MG63 (cell line): Measurements from ENCODE around the gene IPCEF1. TPM values are rescaled to one million over a fixed set of nuclear protein-coding genes. Genes with fewer than 3 reads are reported as not detected.
"Not testable (repeated sequence)": the region's sequence is repeated elsewhere in the genome, so short reads cannot be mapped to it uniquely, and the experiment has no call there.

Source experiments
- DNase-seq: peaks from one replicate; pipeline ENCODE4 v3.0.0-alpha.2; 2020
- H3K27me3 ChIP-seq: fragments of 250-450 bp; sonication (Bioruptor Pico); 2 replicates; pipeline ENCODE4 v1.5.1; 2020; ENCODE audit warnings: mild to moderate bottlenecking, moderate library complexity
- H3K36me3 ChIP-seq: fragments of 250-450 bp; sonication (Bioruptor Pico); 2 replicates; pipeline ENCODE4 v1.5.1; 2020; ENCODE audit warnings: mild to moderate bottlenecking, moderate library complexity
- H3K4me3 ChIP-seq: fragments of 250-450 bp; sonication (Bioruptor Pico); 2 replicates; pipeline ENCODE4 v1.5.1; 2020; ENCODE audit warnings: mild to moderate bottlenecking, moderate library complexity
- H3K9me3 ChIP-seq: fragments of 250-450 bp; sonication (Bioruptor Pico); 2 replicates; pipeline ENCODE4 v1.5.1; 2020; ENCODE audit warnings: mild to moderate bottlenecking, moderate library complexity
- total RNA-seq: library from RNA; depleted of rRNA; stranded (reverse); fragments of >200 nt; shearing (Covaris generic); gene quantifications from 2 replicates; pipeline ENCODE4 v1.2.3, GENCODE V29; 2014; ENCODE audit warnings: low replicate concordance

IPCEF1 gene
- total RNA-seq, 1 experiment from 2014 or later = not detected

- H3K27me3 ChIP-seq, DNase-seq, H3K9me3 ChIP-seq, H3K36me3 ChIP-seq, H3K4me3 ChIP-seq: not testable (repeated sequence)
These were observed 154.9 kb downstream of the IPCEF1 start for GRCh38 chr6:154201688-154202087.

- peak; percentile 7 for DNase-seq
- Histone ChIP-seq H3K4me3 (peak overlapping the region; percentile 9; the same call in 1 of the 2 replicates), H3K27me3 (no peaks in the 10 kb centered on the region), H3K9me3 (no peaks in the 10 kb centered on the region), H3K36me3 (no peaks in the 10 kb centered on the region)
These were observed 159.3 kb downstream of the IPCEF1 start for GRCh38 chr6:154197196-154197860.

GRCh38 chr6:154196333-154196885 is 160.2 kb downstream of the IPCEF1 start:
- no peak for DNase-seq
- Histone ChIP-seq H3K9me3 (no peaks in the 10 kb centered on the region), H3K4me3 (no peak overlapping the region), H3K27me3 (no peaks in the 10 kb centered on the region), H3K36me3 (no peaks in the 10 kb centered on the region)

GRCh38 chr6:154187714-154188113 is 168.9 kb downstream of the IPCEF1 start:
- H3K36me3 ChIP-seq = no peaks in the 10 kb centered on the region
- H3K9me3 ChIP-seq = no peaks in the 10 kb centered on the region
- no peak for DNase-seq
- no peaks in the 10 kb centered on the region for H3K27me3 ChIP-seq
- H3K4me3 ChIP-seq = no peak overlapping the region

GRCh38 chr6:154187203-154187602 is 169.4 kb downstream of the IPCEF1 start:
- H3K9me3 ChIP-seq = no peaks in the 10 kb centered on the region
- H3K4me3 ChIP-seq = no peak overlapping the region
- H3K36me3 ChIP-seq = no peaks in the 10 kb centered on the region
- H3K27me3 ChIP-seq = no peaks in the 10 kb centered on the region
- no peak for DNase-seq

GRCh38 chr6:154179434-154179833 is 177.2 kb downstream of the IPCEF1 start:
- Histone ChIP-seq H3K9me3 (no peaks in the 10 kb centered on the region), H3K36me3 (no peaks in the 10 kb centered on the region), H3K4me3 (no peak overlapping the region), H3K27me3 (no peaks in the 10 kb centered on the region)
- DNase-seq = no peak

GRCh38 chr6:154172393-154172792 is 184.2 kb downstream of the IPCEF1 start:
- H3K27me3 ChIP-seq, H3K9me3 ChIP-seq, H3K36me3 ChIP-seq, H3K4me3 ChIP-seq: not testable (repeated sequence)
- DNase-seq = peak; percentile 11

- no peaks in the 10 kb centered on the region for H3K27me3 ChIP-seq
- no peaks in the 10 kb centered on the region; the same call in 1 of the 2 replicates for H3K9me3 ChIP-seq
- no peaks in the 10 kb centered on the region for H3K36me3 ChIP-seq
- no peak for DNase-seq
- no peak overlapping the region for H3K4me3 ChIP-seq
These were observed 186.5 kb downstream of the IPCEF1 start for GRCh38 chr6:154170106-154170505.

GRCh38 chr6:154169193-154169847 is 187.3 kb downstream of the IPCEF1 start:
- Histone ChIP-seq H3K27me3 (no peaks in the 10 kb centered on the region), H3K4me3 (no peak overlapping the region), H3K9me3 (no peaks in the 10 kb centered on the region; the same call in 1 of the 2 replicates), H3K36me3 (no peaks in the 10 kb centered on the region)
- no peak for DNase-seq

GRCh38 chr6:154167126-154167525 is 189.5 kb downstream of the IPCEF1 start:
- no peaks in the 10 kb centered on the region; the same call in 1 of the 2 replicates for H3K9me3 ChIP-seq
- no peaks in the 10 kb centered on the region for H3K36me3 ChIP-seq
- H3K4me3 ChIP-seq = no peak overlapping the region
- DNase-seq = no peak
- no peaks in the 10 kb centered on the region for H3K27me3 ChIP-seq

- Histone ChIP-seq H3K4me3 (no peak overlapping the region), H3K36me3 (no peaks in the 10 kb centered on the region), H3K9me3 (no peaks in the 10 kb centered on the region; the same call in 1 of the 2 replicates), H3K27me3 (no peaks in the 10 kb centered on the region)
- DNase-seq = no peak
These were observed 190.5 kb downstream of the IPCEF1 start for GRCh38 chr6:154166140-154166539.

- no peak overlapping the region for H3K4me3 ChIP-seq
- no peak for DNase-seq
- H3K27me3 ChIP-seq = no peaks in the 10 kb centered on the region
- no peaks in the 10 kb centered on the region; the same call in 1 of the 2 replicates for H3K9me3 ChIP-seq
- H3K36me3 ChIP-seq = no peaks in the 10 kb centered on the region
These were observed 191.1 kb downstream of the IPCEF1 start for GRCh38 chr6:154165478-154165877.

GRCh38 chr6:154164397-154164796 is 192.2 kb downstream of the IPCEF1 start:
- no peaks in the 10 kb centered on the region; the same call in 1 of the 2 replicates for H3K9me3 ChIP-seq
- no peaks in the 10 kb centered on the region for H3K27me3 ChIP-seq
- peak; percentile 85 for DNase-seq
- no peaks in the 10 kb centered on the region for H3K36me3 ChIP-seq
- H3K4me3 ChIP-seq = no peak overlapping the region

GRCh38 chr6:154161689-154162088 is 194.9 kb downstream of the IPCEF1 start:
- no peak for DNase-seq
- no peaks in the 10 kb centered on the region for H3K27me3 ChIP-seq
- H3K36me3 ChIP-seq = no peaks in the 10 kb centered on the region
- H3K9me3 ChIP-seq = no peaks in the 10 kb centered on the region; the same call in 1 of the 2 replicates
- H3K4me3 ChIP-seq = no peak overlapping the region

- Histone ChIP-seq H3K4me3 (no peak overlapping the region), H3K36me3 (no peaks in the 10 kb centered on the region), H3K27me3 (no peaks in the 10 kb centered on the region), H3K9me3 (no peaks in the 10 kb centered on the region; the same call in 1 of the 2 replicates)
- no peak for DNase-seq
These were observed 197.5 kb downstream of the IPCEF1 start for GRCh38 chr6:154159126-154159525.

GRCh38 chr6:154157706-154158105 is 198.9 kb downstream of the IPCEF1 start:
- Histone ChIP-seq H3K4me3 (no peak overlapping the region), H3K27me3 (no peaks in the 10 kb centered on the region), H3K36me3 (no peaks in the 10 kb centered on the region), H3K9me3 (no peaks in the 10 kb centered on the region; the same call in 1 of the 2 replicates)
- no peak for DNase-seq

GRCh38 chr6:154157082-154157481 is 199.5 kb downstream of the IPCEF1 start:
- H3K36me3 ChIP-seq = no peaks in the 10 kb centered on the region
- H3K9me3 ChIP-seq = no peaks in the 10 kb centered on the region; the same call in 1 of the 2 replicates
- H3K4me3 ChIP-seq = no peak overlapping the region
- DNase-seq = no peak
- H3K27me3 ChIP-seq = no peaks in the 10 kb centered on the region
